ENCODE results near the gene HIPK3.

DNA sequence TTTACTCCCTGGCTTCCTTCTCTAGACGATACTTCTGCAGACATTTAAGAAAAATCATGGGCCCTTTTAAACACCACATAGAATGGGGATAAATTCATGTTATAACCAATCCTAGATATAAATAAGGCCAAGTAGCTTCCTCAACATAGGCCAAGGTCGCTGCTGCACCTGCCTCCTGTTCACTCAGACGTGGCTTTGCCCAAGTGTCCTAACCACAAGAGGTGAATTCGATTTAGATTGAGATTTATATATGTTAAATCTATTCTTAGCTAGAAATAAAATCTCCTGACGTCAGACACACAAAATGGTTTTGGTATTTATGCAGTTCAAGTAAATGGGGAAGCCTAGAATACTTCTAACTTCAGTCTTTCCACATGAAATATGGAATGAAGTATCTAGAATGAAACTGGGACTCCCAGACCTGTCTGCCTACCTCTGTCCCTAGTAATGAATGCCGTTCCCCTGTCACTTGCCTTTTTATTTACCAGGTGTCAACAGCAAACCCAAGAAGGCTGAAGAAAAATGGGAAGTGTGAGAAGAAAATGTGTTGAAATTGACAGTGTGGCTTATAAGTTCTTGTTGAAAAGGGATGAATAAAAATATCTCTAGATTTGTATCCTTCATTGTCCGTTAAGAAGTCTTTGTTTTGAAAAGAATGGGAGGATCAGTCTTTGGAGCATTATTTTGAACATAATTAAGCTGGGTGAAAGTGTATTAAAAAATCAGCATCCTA is 131.8 kb downstream of the HIPK3 start:
- TF ChIP-seq, protein P1, sequence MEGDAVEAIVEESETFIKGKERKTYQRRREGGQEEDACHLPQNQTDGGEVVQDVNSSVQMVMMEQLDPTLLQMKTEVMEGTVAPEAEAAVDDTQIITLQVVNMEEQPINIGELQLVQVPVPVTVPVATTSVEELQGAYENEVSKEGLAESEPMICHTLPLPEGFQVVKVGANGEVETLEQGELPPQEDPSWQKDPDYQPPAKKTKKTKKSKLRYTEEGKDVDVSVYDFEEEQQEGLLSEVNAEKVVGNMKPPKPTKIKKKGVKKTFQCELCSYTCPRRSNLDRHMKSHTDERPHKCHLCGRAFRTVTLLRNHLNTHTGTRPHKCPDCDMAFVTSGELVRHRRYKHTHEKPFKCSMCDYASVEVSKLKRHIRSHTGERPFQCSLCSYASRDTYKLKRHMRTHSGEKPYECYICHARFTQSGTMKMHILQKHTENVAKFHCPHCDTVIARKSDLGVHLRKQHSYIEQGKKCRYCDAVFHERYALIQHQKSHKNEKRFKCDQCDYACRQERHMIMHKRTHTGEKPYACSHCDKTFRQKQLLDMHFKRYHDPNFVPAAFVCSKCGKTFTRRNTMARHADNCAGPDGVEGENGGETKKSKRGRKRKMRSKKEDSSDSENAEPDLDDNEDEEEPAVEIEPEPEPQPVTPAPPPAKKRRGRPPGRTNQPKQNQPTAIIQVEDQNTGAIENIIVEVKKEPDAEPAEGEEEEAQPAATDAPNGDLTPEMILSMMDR (IDR thresholded peaks at IDR 0.05) = no peak
- no peak for TF ChIP-seq POLR2A (IDR thresholded peaks at IDR 0.05)
- TF ChIP-seq POLR2AphosphoS5 (IDR thresholded peaks at IDR 0.05) = no peak
- no peak for TF ChIP-seq EP300 (IDR thresholded peaks at IDR 0.05)

All from gastroesophageal sphincter (tissue), 3 donors.